OCI-LY7 (cell line): Measurements from ENCODE around the gene FMNL1. TPM values are rescaled to one million over a fixed set of nuclear protein-coding genes. Genes with fewer than 3 reads are reported as not detected.

Experiments used
- BruUV-seq: library from RNA; stranded (reverse); fragments of 400-500 nt; replicated peaks from 2 replicates; lab custom pipeline; 2021; lab: Mats Ljungman, UMichigan
- CTCF ChIA-PET: fragments of 300-600 bp; sonication (Branson Sonifier 250); formaldehyde crosslinking; loops from one replicate; lab custom pipeline; 2022; ENCODE audit warnings: antibody characterized with exemption; ENCODE audit not compliant: unreplicated experiment; lab: Charles Lee
- POLR2A ChIA-PET: fragments of 300-600 bp; sonication (Branson Sonifier 250); formaldehyde crosslinking; loops from one replicate; lab custom pipeline; 2022; ENCODE audit warnings: antibody characterized with exemption; lab: Charles Lee
- DNase-seq: peaks from one replicate; pipeline ENCODE4 v3.0.0-alpha.2; 2015; ENCODE audit warnings: low spot score
- H2AFZ ChIP-seq: fragments of 200-600 bp; sonication (generic), shearing (Covaris generic); 2 replicates; pipeline ENCODE4 v1.6.1; 2014; ENCODE audit warnings: mild to moderate bottlenecking, antibody characterized with exemption, low read length, moderate library complexity
- H3K27ac ChIP-seq: fragments of 200-600 bp; sonication (generic); 2 replicates; pipeline ENCODE4 v1.5.1; 2014; ENCODE audit warnings: mixed run types, low read depth, mild to moderate bottlenecking, moderate library complexity, low read length, inconsistent platforms; ENCODE audit not compliant: poor library complexity, severe bottlenecking
- H3K36me3 ChIP-seq: fragments of 200-600 bp; sonication (generic); 2 replicates; pipeline ENCODE4 v1.6.1; 2014; ENCODE audit warnings: mild to moderate bottlenecking, antibody characterized with exemption, low read length, moderate library complexity, mixed read lengths; ENCODE audit not compliant: insufficient read depth
- H3K4me1 ChIP-seq: fragments of 200-600 bp; sonication (generic); 2 replicates; pipeline ENCODE4 v1.5.1; 2014; ENCODE audit warnings: mild to moderate bottlenecking, low read length; ENCODE audit not compliant: insufficient read depth, poor library complexity, severe bottlenecking
- H3K4me2 ChIP-seq: fragments of 200-600 bp; sonication (generic); 2 replicates; pipeline ENCODE4 v1.6.1; 2014; ENCODE audit warnings: mild to moderate bottlenecking, low read length
- H3K4me3 ChIP-seq: fragments of 200-600 bp; sonication (generic); 2 replicates; pipeline ENCODE4 v1.5.1; 2014; ENCODE audit warnings: mild to moderate bottlenecking, low read depth, low read length; ENCODE audit not compliant: poor library complexity, severe bottlenecking
- H3K79me2 ChIP-seq: fragments of 200-600 bp; sonication (generic); 2 replicates; pipeline ENCODE4 v1.6.1; 2016; ENCODE audit warnings: low read depth, mild to moderate bottlenecking, low read length, moderate library complexity, mixed read lengths; ENCODE audit not compliant: insufficient read depth
- H3K9me2 ChIP-seq: fragments of 200-600 bp; sonication (generic); 2 replicates; pipeline ENCODE4 v1.6.1; 2016; ENCODE audit warnings: mild to moderate bottlenecking, low read length, mixed read lengths; ENCODE audit not compliant: insufficient read depth
- H3K9me3 ChIP-seq: fragments of 200-600 bp; sonication (generic); 2 replicates; pipeline ENCODE4 v1.6.1; 2014; ENCODE audit warnings: mild to moderate bottlenecking, mixed run types, low read length, mixed read lengths
- H4K20me1 ChIP-seq: fragments of 200-600 bp; sonication (generic); 2 replicates; pipeline ENCODE4 v1.6.1; 2014; ENCODE audit warnings: mild to moderate bottlenecking, antibody characterized with exemption, low read length, moderate library complexity, mixed read lengths; ENCODE audit not compliant: insufficient read depth
- CTCF ChIP-seq: fragments of 200-600 bp; sonication (generic); conservative IDR thresholded peaks from 2 replicates; pipeline ENCODE4 v1.5.1; 2014; ENCODE audit warnings: mild to moderate bottlenecking, antibody characterized with exemption, low read length, moderate library complexity, mixed read lengths
- EZH2phosphoT487 ChIP-seq: fragments of 200-600 bp; sonication (generic); IDR thresholded peaks from 2 replicates; pipeline ENCODE4 v1.6.1; 2018; ENCODE audit warnings: low read depth, borderline replicate concordance, mild to moderate bottlenecking, mixed run types, antibody characterized with exemption, low read length, moderate library complexity, mixed read lengths
- intact Hi-C: fragments of 100-400 bp; cut with micrococcal nuclease; formaldehyde crosslinking; loops from one replicate; pipeline ENCODE4 v1.10.0; 2022; ENCODE audit not compliant: unreplicated experiment
- total RNA-seq, 2 experiments: library from RNA; depleted of rRNA in 1 of 2; stranded (reverse); fragments of >200 nt in 1 of 2; shearing (Covaris generic) in 1 of 2; gene quantifications; 2 replicates each; pipeline ENCODE4 v1.2.3, GENCODE V29; 2014 to 2022

Gene FMNL1
- total RNA-seq, 2 experiments from 2014 or later = 55.1 to 133 TPM

DNA sequence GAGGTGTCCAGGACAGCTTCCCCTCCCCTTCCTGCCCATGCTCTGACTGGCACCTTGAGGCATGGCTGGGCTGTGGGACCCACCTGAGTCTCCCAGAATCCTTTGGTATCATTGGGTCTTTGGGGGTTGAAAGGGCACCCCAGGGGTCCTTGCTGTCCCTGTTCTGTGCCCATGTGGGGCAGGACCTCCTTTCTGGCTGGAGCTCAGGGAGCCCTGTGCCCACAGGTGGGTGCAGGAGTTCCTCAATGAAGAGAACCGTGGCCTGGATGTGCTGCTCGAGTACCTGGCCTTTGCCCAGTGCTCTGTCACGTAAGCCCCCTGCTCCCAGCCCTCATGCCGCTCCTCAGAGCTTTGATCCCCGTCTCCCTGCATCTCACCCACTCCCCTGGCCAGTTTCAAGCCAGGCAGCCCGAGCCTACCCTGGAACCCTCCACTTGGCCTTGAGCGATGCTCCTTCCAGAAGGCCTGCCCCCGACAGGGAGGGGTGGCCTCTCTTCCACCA lies 11.8 kb downstream of the FMNL1 start:
- H3K79me2 ChIP-seq = peaks cover 16% of the 10 kb centered on the region; the same call in 1 of the 2 replicates
- no peaks in the 10 kb centered on the region for H3K9me3 ChIP-seq
- peaks cover 41% of the 10 kb centered on the region for H3K4me1 ChIP-seq
- POLR2A ChIA-PET = interaction anchor here (0.6 kb wide), 2 partner anchors 42 to 184 kb away, joined by 3 to 4 read pairs; no protein-coding TSS in a partner anchor
- peaks cover 34% of the 10 kb centered on the region for H3K36me3 ChIP-seq
- no peak overlapping the region for H3K27ac ChIP-seq
- no peaks in the 10 kb centered on the region; the same call in 1 of the 2 replicates for H4K20me1 ChIP-seq
- TF ChIP-seq CTCF = no peak
- TF ChIP-seq EZH2phosphoT487 = no peak
- H3K9me2 ChIP-seq = no peaks in the 10 kb centered on the region
- no peak for DNase-seq
- no peak overlapping the region for H2AFZ ChIP-seq
- H3K4me2 ChIP-seq = no peak overlapping the region
- no peak overlapping the region for H3K4me3 ChIP-seq
- no TSS peak for BruUV-seq
- intact Hi-C loops = no loop called here
- CTCF ChIA-PET = interaction anchor here (0.5 kb wide), 1 partner anchor 11 kb away, joined by 3 read pairs; no protein-coding TSS in a partner anchor

GRCh38 chr17:45234641-45235415 lies 13.1 kb downstream of the FMNL1 start:
- Histone ChIP-seq H3K79me2 (peaks cover 4% of the 10 kb centered on the region; the same call in 1 of the 2 replicates), H3K9me3 (no peaks in the 10 kb centered on the region), H3K4me1 (peaks cover 28% of the 10 kb centered on the region), H3K36me3 (peaks cover 46% of the 10 kb centered on the region), H3K27ac (peak overlapping the region; percentile 3), H3K9me2 (no peaks in the 10 kb centered on the region), H3K4me3 (no peak overlapping the region), H4K20me1 (no peaks in the 10 kb centered on the region; the same call in 1 of the 2 replicates), H3K4me2 (0 out of 2 replicates have a peak overlapping the region, but pooled peaks have one; percentile 4), H2AFZ (no peak overlapping the region)
- POLR2A ChIA-PET = interaction anchor here (0.6 to 1.1 kb wide), 2 partner anchors 16 to 51 kb away, joined by 3 read pairs; no protein-coding TSS in a partner anchor
- CTCF ChIA-PET = interaction anchor here (1.1 to 2.7 kb wide), 3 partner anchors 9 to 15 kb away, joined by 3 to 14 read pairs (median 5); partner anchors contain the start of gene FMNL1
- intact Hi-C loops = loop anchor here (1.0 kb wide), 2 partner anchors 14 to 150 kb away; partner anchors contain the start of gene FMNL1
- peak; percentile 76 for DNase-seq
- no TSS peak for BruUV-seq
- TF ChIP-seq EZH2phosphoT487 (no peak), CTCF (peak; percentile 77)
